ENCODE results near the gene NGEF.
"Not testable (repeated sequence)": the region's sequence is repeated elsewhere in the genome, so short reads cannot be mapped to it uniquely, and the experiment has no call there.

The NGEF gene

DNA sequence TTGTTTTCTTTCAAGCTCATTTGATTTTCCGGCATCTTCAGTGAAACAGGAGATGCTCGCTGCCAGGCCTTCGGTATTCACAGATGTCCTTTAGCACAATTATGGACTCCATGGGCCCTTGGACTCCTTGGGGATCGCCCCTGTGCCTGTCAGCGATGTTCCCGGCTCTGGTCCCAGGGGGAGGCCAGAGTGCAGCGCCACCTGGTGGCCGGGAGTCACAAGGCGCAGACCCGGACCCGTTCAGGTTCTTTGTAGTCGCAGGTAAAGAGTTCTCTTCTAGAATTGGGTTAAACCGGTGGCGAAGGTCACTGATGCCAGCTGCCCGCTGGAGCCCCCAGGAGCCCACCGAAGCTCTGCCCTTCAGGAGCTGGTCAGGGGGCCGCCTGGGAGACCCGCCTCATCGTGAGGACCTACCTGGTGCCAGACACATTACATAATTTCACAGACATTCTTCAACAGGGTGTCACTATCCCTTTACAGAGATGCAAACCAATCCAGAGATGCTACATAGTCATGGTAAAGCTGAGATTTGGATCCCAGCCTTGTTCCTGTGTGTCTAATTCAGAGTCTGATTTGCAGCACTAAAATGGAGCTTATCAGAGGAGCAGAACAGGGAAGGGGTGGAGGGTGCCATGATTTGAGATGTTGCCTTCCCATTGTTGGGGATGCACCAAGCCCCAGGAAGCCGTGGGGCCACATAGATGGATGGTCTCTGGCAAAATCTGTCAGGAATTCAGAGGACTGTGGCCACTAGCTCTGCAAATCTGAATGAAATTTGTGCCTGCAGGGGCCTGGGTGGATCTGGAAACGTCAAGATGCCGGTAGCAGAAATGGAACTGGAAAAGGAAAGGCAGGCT is 41.1 kb upstream of the NGEF start:
- no peaks in the 10 kb centered on the region for H3K9me3 ChIP-seq
- H3K4me1 ChIP-seq (ENCODE audit: control insufficient read depth in 1 of 2, insufficient read depth in 1 of 2, low read depth in 1 of 2, low read length in 1 of 2) = peaks cover 5 to 15% of the 10 kb centered on the region in 2 experiments
- peaks cover 10% of the 10 kb centered on the region for H3K27me3 ChIP-seq
- no peak overlapping the region for H3K4me3 ChIP-seq (ENCODE audit: low read depth in 1 of 2, low read length in 1 of 2)
- TF ChIP-seq, protein P1, sequence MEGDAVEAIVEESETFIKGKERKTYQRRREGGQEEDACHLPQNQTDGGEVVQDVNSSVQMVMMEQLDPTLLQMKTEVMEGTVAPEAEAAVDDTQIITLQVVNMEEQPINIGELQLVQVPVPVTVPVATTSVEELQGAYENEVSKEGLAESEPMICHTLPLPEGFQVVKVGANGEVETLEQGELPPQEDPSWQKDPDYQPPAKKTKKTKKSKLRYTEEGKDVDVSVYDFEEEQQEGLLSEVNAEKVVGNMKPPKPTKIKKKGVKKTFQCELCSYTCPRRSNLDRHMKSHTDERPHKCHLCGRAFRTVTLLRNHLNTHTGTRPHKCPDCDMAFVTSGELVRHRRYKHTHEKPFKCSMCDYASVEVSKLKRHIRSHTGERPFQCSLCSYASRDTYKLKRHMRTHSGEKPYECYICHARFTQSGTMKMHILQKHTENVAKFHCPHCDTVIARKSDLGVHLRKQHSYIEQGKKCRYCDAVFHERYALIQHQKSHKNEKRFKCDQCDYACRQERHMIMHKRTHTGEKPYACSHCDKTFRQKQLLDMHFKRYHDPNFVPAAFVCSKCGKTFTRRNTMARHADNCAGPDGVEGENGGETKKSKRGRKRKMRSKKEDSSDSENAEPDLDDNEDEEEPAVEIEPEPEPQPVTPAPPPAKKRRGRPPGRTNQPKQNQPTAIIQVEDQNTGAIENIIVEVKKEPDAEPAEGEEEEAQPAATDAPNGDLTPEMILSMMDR (IDR thresholded peaks at IDR 0.05) = peak; percentile 91
- no peak overlapping the region for H3K27ac ChIP-seq
- H3K36me3 ChIP-seq = no peaks in the 10 kb centered on the region

DNA sequence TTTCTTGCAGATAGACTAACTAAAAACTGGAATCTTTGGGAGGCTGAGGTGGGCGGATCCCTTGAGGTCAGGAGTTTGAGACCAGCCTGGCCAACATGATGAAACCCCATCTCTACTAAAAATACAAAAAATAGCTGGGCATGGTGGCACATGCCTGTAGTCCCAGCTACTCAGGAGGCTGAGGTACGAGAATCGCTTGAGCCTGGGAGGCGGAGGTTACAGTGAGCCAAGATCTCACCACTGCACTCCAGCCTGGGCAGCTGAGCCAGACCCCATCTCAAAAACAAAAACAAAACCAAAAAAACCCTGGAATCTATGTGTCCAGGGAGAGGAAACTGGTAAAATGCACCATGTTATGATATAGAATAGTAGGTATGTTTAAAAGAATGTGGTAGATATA is 39.5 kb upstream of the NGEF start:
- not testable (repeated sequence) for H3K9me3 ChIP-seq; H3K4me1 ChIP-seq (ENCODE audit: control insufficient read depth in 1 of 2, insufficient read depth in 1 of 2, low read depth in 1 of 2, low read length in 1 of 2); H3K4me3 ChIP-seq (ENCODE audit: low read depth in 1 of 2, low read length in 1 of 2); H3K36me3 ChIP-seq; H3K27ac ChIP-seq
- H3K27me3 ChIP-seq = peaks cover 17% of the 10 kb centered on the region

DNA sequence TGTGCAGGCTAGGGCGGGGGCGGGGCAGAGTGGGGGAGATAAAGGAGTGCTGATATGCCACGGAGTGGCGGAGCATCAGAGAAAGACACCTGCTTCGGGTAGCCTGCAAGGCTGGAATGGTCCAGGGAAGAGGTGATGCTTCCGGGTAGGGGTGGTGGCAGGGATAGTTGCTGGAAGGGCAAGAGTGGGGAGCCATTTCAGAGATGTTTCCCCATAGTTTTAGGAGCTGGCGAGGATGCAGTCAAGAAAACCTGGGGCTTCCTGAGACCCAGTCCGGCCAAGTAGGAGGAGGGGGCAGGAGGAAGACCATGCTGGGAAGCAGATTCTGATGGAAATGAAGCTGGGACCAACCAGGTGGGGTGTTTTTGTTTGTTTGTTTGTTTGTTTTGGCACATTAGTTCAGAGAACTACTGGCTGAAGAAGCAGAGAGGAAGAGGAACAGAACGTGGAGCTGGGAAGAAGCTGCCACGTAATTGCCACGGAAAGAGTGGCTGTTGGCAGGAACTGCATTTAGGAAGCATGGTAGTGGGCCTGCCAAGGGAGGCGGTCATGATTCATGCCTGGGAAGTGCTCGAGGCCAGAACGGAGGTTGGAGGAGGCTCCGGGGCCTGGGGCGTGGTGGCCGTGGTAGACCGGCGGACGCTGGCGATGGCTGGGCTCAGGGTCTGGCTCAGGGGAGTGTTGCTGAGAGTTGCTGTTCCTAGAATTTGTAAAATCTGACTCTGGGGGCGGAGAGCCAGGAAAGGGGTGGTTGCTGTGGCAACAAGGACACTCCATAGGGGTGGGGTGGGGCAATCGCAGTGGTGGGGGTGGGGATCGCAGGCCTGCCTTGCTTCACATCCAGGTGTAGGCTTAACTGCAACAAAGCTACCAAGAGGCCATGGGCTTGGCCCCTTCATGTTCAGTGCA is 38.4 kb upstream of the NGEF start:
- Histone ChIP-seq H3K27ac (no peak overlapping the region), H3K36me3 (no peaks in the 10 kb centered on the region), H3K9me3 (no peaks in the 10 kb centered on the region), H3K4me3 (ENCODE audit: low read depth in 1 of 2, low read length in 1 of 2) (no peak overlapping the region), H3K4me1 (ENCODE audit: control insufficient read depth in 1 of 2, insufficient read depth in 1 of 2, low read depth in 1 of 2, low read length in 1 of 2) (peaks cover 0 to 9% of the 10 kb centered on the region in 2 experiments), H3K27me3 (peaks cover 17% of the 10 kb centered on the region)
- TF ChIP-seq, protein P1 (IDR thresholded peaks at IDR 0.05) = no peak

DNA sequence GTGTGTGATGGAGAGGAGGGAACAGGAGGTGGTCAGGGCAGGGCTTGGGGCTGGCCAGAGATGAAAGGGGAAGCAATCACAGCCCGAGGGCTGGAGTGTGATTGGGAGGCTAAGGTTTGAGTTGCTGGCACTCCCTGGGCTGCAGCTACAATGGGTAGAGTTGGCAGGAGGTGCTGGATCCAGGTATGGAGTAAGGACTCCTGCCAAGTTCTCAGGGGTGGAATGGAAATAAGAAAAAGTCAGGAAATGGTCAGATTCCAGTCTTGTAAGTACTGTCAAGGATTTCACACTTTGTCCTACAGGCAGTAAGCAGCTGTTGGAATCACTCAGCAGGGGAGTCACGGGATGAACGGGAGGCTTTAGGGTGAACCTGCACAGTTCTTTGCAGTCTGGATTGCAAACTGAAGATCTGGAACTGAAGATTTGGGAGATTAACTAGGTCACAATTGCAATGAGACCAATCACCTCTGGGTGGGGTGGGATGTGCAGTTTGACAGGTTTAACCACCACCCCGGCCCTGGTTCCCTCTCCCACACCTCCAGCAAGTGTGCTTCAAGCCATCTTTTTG is 36.2 kb upstream of the NGEF start:
- Histone ChIP-seq H3K9me3 (no peaks in the 10 kb centered on the region), H3K27me3 (peaks cover 17% of the 10 kb centered on the region), H3K4me1 (ENCODE audit: control insufficient read depth in 1 of 2, insufficient read depth in 1 of 2, low read depth in 1 of 2, low read length in 1 of 2) (peaks cover 0 to 9% of the 10 kb centered on the region in 2 experiments), H3K4me3 (ENCODE audit: low read depth in 1 of 2, low read length in 1 of 2) (no peak overlapping the region), H3K27ac (no peak overlapping the region), H3K36me3 (no peaks in the 10 kb centered on the region)
- TF ChIP-seq, protein P1 (IDR thresholded peaks at IDR 0.05) = no peak

DNA sequence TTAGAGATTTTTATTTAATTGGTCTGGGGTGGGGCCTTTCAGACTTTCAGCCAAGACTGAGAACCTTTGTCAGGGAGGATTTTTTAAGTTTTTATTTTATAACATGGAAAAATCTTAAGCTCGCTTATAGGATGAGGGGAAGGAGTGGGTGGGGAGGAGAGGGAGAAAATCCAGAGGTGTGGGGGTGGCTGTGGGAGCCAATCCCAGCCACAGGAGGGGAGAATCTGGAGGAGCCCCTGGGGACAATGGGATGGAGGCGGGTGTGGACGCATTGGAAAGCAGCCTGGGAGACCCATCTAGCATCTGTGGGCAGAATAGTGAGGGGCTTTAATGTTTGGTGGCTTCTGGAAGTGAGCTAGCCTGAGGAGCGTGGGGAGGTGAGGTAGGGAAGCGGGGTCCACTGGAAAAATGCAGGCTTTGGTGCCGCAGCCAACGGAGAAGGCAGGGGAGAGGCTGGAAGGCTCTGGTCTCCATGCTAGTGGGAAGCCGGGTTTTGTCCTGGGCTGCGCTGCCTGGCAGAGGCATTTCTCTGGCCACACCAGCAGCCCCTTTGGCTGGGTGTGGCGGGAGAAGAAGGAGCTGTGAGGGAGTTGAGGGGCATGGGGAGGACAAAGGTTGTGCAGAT is 35.6 kb upstream of the NGEF start:
- Histone ChIP-seq H3K27me3 (peaks cover 17% of the 10 kb centered on the region), H3K36me3 (no peaks in the 10 kb centered on the region), H3K4me3 (ENCODE audit: low read depth in 1 of 2, low read length in 1 of 2) (no peak overlapping the region), H3K4me1 (ENCODE audit: control insufficient read depth in 1 of 2, insufficient read depth in 1 of 2, low read depth in 1 of 2, low read length in 1 of 2) (peaks cover 0 to 3% of the 10 kb centered on the region in 2 experiments), H3K27ac (no peak overlapping the region), H3K9me3 (no peaks in the 10 kb centered on the region)
- TF ChIP-seq, protein P1 (IDR thresholded peaks at IDR 0.05) = no peak
